Measurements from ENCODE around the gene SLC35F4. TPM values are rescaled to one million over a fixed set of nuclear protein-coding genes. Genes with fewer than 3 reads are reported as not detected.

The SLC35F4 gene
- total and polyA plus RNA-seq, 2 experiments from 2014 or later = 0.07 TPM; not detected in 1

- Histone ChIP-seq H3K27ac (no peak overlapping the region), H3K27me3 (no peaks in the 10 kb centered on the region), H3K4me2 (no peak overlapping the region), H4K20me1 (ENCODE audit: insufficient read depth, poor library complexity, severe bottlenecking) (no peaks in the 10 kb centered on the region), H3K4me3 (no peak overlapping the region), H3K9me2 (replicated peaks; ENCODE audit: insufficient read depth) (no peaks in the 10 kb centered on the region), H3K79me2 (no peaks in the 10 kb centered on the region), H3K36me3 (replicated peaks; ENCODE audit: insufficient read depth, low read depth) (no peaks in the 10 kb centered on the region), H3K4me1 (ENCODE audit: insufficient read depth) (no peaks in the 10 kb centered on the region), H2AFZ (no peak overlapping the region), H3K9me3 (ENCODE audit: low read depth) (no peaks in the 10 kb centered on the region)
- no peak for DNase-seq (ENCODE audit: low spot score)
- TF ChIP-seq EZH2phosphoT487 (IDR thresholded peaks at IDR 0.05; ENCODE audit: low read depth, severe bottlenecking, unreplicated experiment) (no peak), EZH2 (IDR thresholded peaks at IDR 0.05; ENCODE audit: borderline replicate concordance) (no peak), CTCF (IDR thresholded peaks at IDR 0.05; ENCODE audit: poor library complexity) (no peak)
- WGBS (ENCODE audit: low lambda C conversion rate, missing lambda C conversion rate) = 88% methylated on average over 4 of the region's 4 CpGs
These were observed 297.3 kb downstream of the SLC35F4 start for GRCh38 chr14:57568554-57568953.

GRCh38 chr14:57567220-57567619, 298.7 kb downstream of the SLC35F4 start:
- H3K27ac ChIP-seq = no peak overlapping the region
- no peaks in the 10 kb centered on the region for H3K79me2 ChIP-seq
- H3K4me2 ChIP-seq = no peak overlapping the region
- H3K36me3 ChIP-seq (replicated peaks; ENCODE audit: insufficient read depth, low read depth) = no peaks in the 10 kb centered on the region
- H3K4me3 ChIP-seq = no peak overlapping the region
- H4K20me1 ChIP-seq (ENCODE audit: insufficient read depth, poor library complexity, severe bottlenecking) = no peaks in the 10 kb centered on the region
- DNase-seq (ENCODE audit: low spot score) = no peak
- no peaks in the 10 kb centered on the region for H3K27me3 ChIP-seq
- no peak overlapping the region for H2AFZ ChIP-seq
- H3K9me3 ChIP-seq (ENCODE audit: low read depth) = no peaks in the 10 kb centered on the region
- 90% methylated on average over 2 of the region's 2 CpGs for WGBS (ENCODE audit: low lambda C conversion rate, missing lambda C conversion rate)
- H3K9me2 ChIP-seq (replicated peaks; ENCODE audit: insufficient read depth) = no peaks in the 10 kb centered on the region
- no peak for TF ChIP-seq CTCF (IDR thresholded peaks at IDR 0.05; ENCODE audit: poor library complexity)
- TF ChIP-seq EZH2phosphoT487 (IDR thresholded peaks at IDR 0.05; ENCODE audit: low read depth, severe bottlenecking, unreplicated experiment) = no peak
- TF ChIP-seq EZH2 (IDR thresholded peaks at IDR 0.05; ENCODE audit: borderline replicate concordance) = no peak
- H3K4me1 ChIP-seq (ENCODE audit: insufficient read depth) = no peaks in the 10 kb centered on the region

GRCh38 chr14:57560681-57561080, 305.2 kb downstream of the SLC35F4 start:
- Histone ChIP-seq H3K27ac (no peak overlapping the region), H3K4me3 (no peak overlapping the region), H3K9me2 (replicated peaks; ENCODE audit: insufficient read depth) (no peaks in the 10 kb centered on the region), H3K9me3 (ENCODE audit: low read depth) (no peaks in the 10 kb centered on the region), H3K36me3 (replicated peaks; ENCODE audit: insufficient read depth, low read depth) (no peaks in the 10 kb centered on the region), H3K27me3 (no peaks in the 10 kb centered on the region), H3K4me1 (ENCODE audit: insufficient read depth) (no peaks in the 10 kb centered on the region), H3K79me2 (no peaks in the 10 kb centered on the region), H2AFZ (no peak overlapping the region), H3K4me2 (no peak overlapping the region), H4K20me1 (ENCODE audit: insufficient read depth, poor library complexity, severe bottlenecking) (no peaks in the 10 kb centered on the region)
- WGBS (ENCODE audit: low lambda C conversion rate, missing lambda C conversion rate) = 84% methylated on average over 3 of the region's 3 CpGs
- no peak for TF ChIP-seq EZH2 (IDR thresholded peaks at IDR 0.05; ENCODE audit: borderline replicate concordance)
- no peak for TF ChIP-seq CTCF (IDR thresholded peaks at IDR 0.05; ENCODE audit: poor library complexity)
- no peak for TF ChIP-seq EZH2phosphoT487 (IDR thresholded peaks at IDR 0.05; ENCODE audit: low read depth, severe bottlenecking, unreplicated experiment)
- no peak for DNase-seq (ENCODE audit: low spot score)

GRCh38 chr14:57559576-57559975, 306.3 kb downstream of the SLC35F4 start:
- Histone ChIP-seq H3K4me2 (no peak overlapping the region), H3K9me2 (replicated peaks; ENCODE audit: insufficient read depth) (no peaks in the 10 kb centered on the region), H2AFZ (no peak overlapping the region), H3K9me3 (ENCODE audit: low read depth) (no peaks in the 10 kb centered on the region), H3K4me3 (no peak overlapping the region), H3K27ac (no peak overlapping the region), H3K4me1 (ENCODE audit: insufficient read depth) (no peaks in the 10 kb centered on the region), H3K27me3 (no peaks in the 10 kb centered on the region), H3K36me3 (replicated peaks; ENCODE audit: insufficient read depth, low read depth) (no peaks in the 10 kb centered on the region), H4K20me1 (ENCODE audit: insufficient read depth, poor library complexity, severe bottlenecking) (no peaks in the 10 kb centered on the region), H3K79me2 (no peaks in the 10 kb centered on the region)
- no peak for DNase-seq (ENCODE audit: low spot score)
- 86% methylated on average over 5 of the region's 5 CpGs for WGBS (ENCODE audit: low lambda C conversion rate, missing lambda C conversion rate)
- TF ChIP-seq EZH2 (IDR thresholded peaks at IDR 0.05; ENCODE audit: borderline replicate concordance) = no peak
- no peak for TF ChIP-seq EZH2phosphoT487 (IDR thresholded peaks at IDR 0.05; ENCODE audit: low read depth, severe bottlenecking, unreplicated experiment)
- no peak for TF ChIP-seq CTCF (IDR thresholded peaks at IDR 0.05; ENCODE audit: poor library complexity)
